Karpas-422 (cell line): Measurements from ENCODE around the gene FER1L5. TPM values are rescaled to one million over a fixed set of nuclear protein-coding genes. Genes with fewer than 3 reads are reported as not detected.

ENCODE experiments used
- DNase-seq: peaks from one replicate; pipeline ENCODE4 v3.0.0-alpha.2; 2015
- H2AFZ ChIP-seq: fragments of 200-600 bp; sonication (generic); 2 replicates; pipeline ENCODE4 v1.6.1; 2014; ENCODE audit warnings: antibody characterized with exemption, low read length, mixed read lengths
- H3K27ac ChIP-seq: fragments of 200-600 bp; sonication (generic); 2 replicates; pipeline ENCODE4 v1.5.1; 2014; ENCODE audit warnings: mild to moderate bottlenecking, low read length, moderate library complexity
- H3K27me3 ChIP-seq: fragments of 200-600 bp; sonication (generic); 2 replicates; pipeline ENCODE4 v1.6.1; 2014; ENCODE audit warnings: low read length, mixed read lengths
- H3K36me3 ChIP-seq: fragments of 200-600 bp; sonication (generic); 2 replicates; pipeline ENCODE4 v1.6.1; 2014; ENCODE audit warnings: low read length, mixed read lengths; ENCODE audit not compliant: insufficient read depth
- H3K4me1 ChIP-seq: fragments of 200-600 bp; sonication (generic); 2 replicates; pipeline ENCODE4 v1.6.1; 2014; ENCODE audit warnings: mild to moderate bottlenecking, low read length, mixed read lengths
- H3K4me2 ChIP-seq: fragments of 200-600 bp; sonication (generic); 2 replicates; pipeline ENCODE4 v1.6.1; 2014; ENCODE audit warnings: low read length, low read depth, mild to moderate bottlenecking; ENCODE audit not compliant: poor library complexity, severe bottlenecking
- H3K4me3 ChIP-seq: fragments of 200-600 bp; sonication (generic); 2 replicates; pipeline ENCODE4 v1.5.1; 2014; ENCODE audit warnings: mild to moderate bottlenecking, antibody characterized with exemption, low read length, mixed read lengths
- H3K79me2 ChIP-seq: fragments of 200-600 bp; sonication (generic); 2 replicates; pipeline ENCODE4 v1.6.1; 2014; ENCODE audit warnings: mild to moderate bottlenecking, low read length, mixed read lengths
- H3K9ac ChIP-seq: fragments of 200-600 bp; sonication (generic); 2 replicates; pipeline ENCODE4 v1.6.0; 2014; ENCODE audit warnings: low read length
- H3K9me2 ChIP-seq: fragments of 200-600 bp; sonication (generic), shearing (Covaris generic); replicated peaks from 2 replicates; pipeline ENCODE4 v1.6.0; 2014; ENCODE audit warnings: mild to moderate bottlenecking, low read length, moderate library complexity; ENCODE audit not compliant: insufficient read depth
- H3K9me3 ChIP-seq: fragments of 300-700, 200-600 bp; sonication (generic); 2 replicates; pipeline ENCODE4 v1.6.1; 2014; ENCODE audit warnings: low read length, mixed read lengths
- H4K20me1 ChIP-seq: fragments of 200-600 bp; sonication (generic); 2 replicates; pipeline ENCODE4 v1.6.1; 2014; ENCODE audit warnings: mild to moderate bottlenecking, antibody characterized with exemption, low read length, low read depth; ENCODE audit not compliant: insufficient read depth
- total RNA-seq: library from RNA; depleted of rRNA; stranded (reverse); fragments of >200 nt; shearing (Covaris generic); gene quantifications from 2 replicates; pipeline ENCODE4 v1.2.3, GENCODE V29; 2014; ENCODE audit warnings: low replicate concordance

The FER1L5 gene
- total RNA-seq, 1 experiment from 2014 or later, result not detected

GRCh38 chr2:96625571-96626552, 16.7 kb upstream of the FER1L5 start:
- H3K9ac ChIP-seq, result no peak overlapping the region
- no peak for DNase-seq
- no peak overlapping the region for H3K4me3 ChIP-seq
- no peaks in the 10 kb centered on the region for H3K4me1 ChIP-seq
- H3K9me3 ChIP-seq, result no peaks in the 10 kb centered on the region
- no peaks in the 10 kb centered on the region for H3K9me2 ChIP-seq
- H3K79me2 ChIP-seq, result peaks cover 34% of the 10 kb centered on the region
- peaks cover 29% of the 10 kb centered on the region; the same call in 1 of the 2 replicates for H3K36me3 ChIP-seq
- no peak overlapping the region for H3K4me2 ChIP-seq
- no peak overlapping the region for H3K27ac ChIP-seq
- H2AFZ ChIP-seq, result no peak overlapping the region
- no peaks in the 10 kb centered on the region for H4K20me1 ChIP-seq
- H3K27me3 ChIP-seq, result no peaks in the 10 kb centered on the region

- Histone ChIP-seq H3K27me3 (no peaks in the 10 kb centered on the region), H3K4me3 (no peak overlapping the region), H3K4me1 (no peaks in the 10 kb centered on the region), H3K9me2 (no peaks in the 10 kb centered on the region), H3K27ac (no peak overlapping the region), H4K20me1 (no peaks in the 10 kb centered on the region), H3K9me3 (no peaks in the 10 kb centered on the region), H2AFZ (no peak overlapping the region), H3K4me2 (no peak overlapping the region), H3K9ac (no peak overlapping the region), H3K36me3 (peaks cover 35% of the 10 kb centered on the region), H3K79me2 (peaks cover 34% of the 10 kb centered on the region)
- DNase-seq, result no peak
Measured at GRCh38 chr2:96626553-96626942, 16.0 kb upstream of the FER1L5 start.

GRCh38 chr2:96631804-96632435, 10.6 kb upstream of the FER1L5 start:
- Histone ChIP-seq H2AFZ (no peak overlapping the region), H3K27ac (no peak overlapping the region), H4K20me1 (no peaks in the 10 kb centered on the region), H3K27me3 (no peaks in the 10 kb centered on the region), H3K9me3 (no peaks in the 10 kb centered on the region), H3K4me3 (no peak overlapping the region), H3K9ac (no peak overlapping the region), H3K36me3 (peaks cover 44% of the 10 kb centered on the region), H3K9me2 (no peaks in the 10 kb centered on the region), H3K4me2 (no peak overlapping the region), H3K4me1 (peaks cover 18% of the 10 kb centered on the region), H3K79me2 (peaks cover 47% of the 10 kb centered on the region)
- DNase-seq, result no peak

- no peak overlapping the region for H3K27ac ChIP-seq
- H3K4me3 ChIP-seq, result no peak overlapping the region
- no peaks in the 10 kb centered on the region for H4K20me1 ChIP-seq
- DNase-seq, result no peak
- H3K27me3 ChIP-seq, result no peaks in the 10 kb centered on the region
- H3K4me1 ChIP-seq, result peaks cover 28% of the 10 kb centered on the region
- no peaks in the 10 kb centered on the region for H3K9me2 ChIP-seq
- no peaks in the 10 kb centered on the region for H3K9me3 ChIP-seq
- no peak overlapping the region for H3K9ac ChIP-seq
- no peak overlapping the region for H2AFZ ChIP-seq
- peaks cover 52% of the 10 kb centered on the region for H3K79me2 ChIP-seq
- peaks cover 36% of the 10 kb centered on the region for H3K36me3 ChIP-seq
- no peak overlapping the region for H3K4me2 ChIP-seq
Measured at GRCh38 chr2:96633641-96634040, 8.9 kb upstream of the FER1L5 start.

GRCh38 chr2:96636551-96637171, 5.9 kb upstream of the FER1L5 start:
- H3K9ac ChIP-seq, result peak overlapping the region; percentile 98
- peaks cover 40% of the 10 kb centered on the region for H3K79me2 ChIP-seq
- DNase-seq, result no peak
- H3K4me1 ChIP-seq, result peaks cover 28% of the 10 kb centered on the region
- H3K4me2 ChIP-seq, result peak overlapping the region; percentile 100
- no peak overlapping the region for H2AFZ ChIP-seq
- H3K9me3 ChIP-seq, result no peaks in the 10 kb centered on the region
- peak overlapping the region; percentile 99 for H3K4me3 ChIP-seq
- peaks cover 12% of the 10 kb centered on the region; the same call in 1 of the 2 replicates for H3K36me3 ChIP-seq
- H4K20me1 ChIP-seq, result no peaks in the 10 kb centered on the region
- H3K27me3 ChIP-seq, result no peaks in the 10 kb centered on the region
- no peak overlapping the region for H3K27ac ChIP-seq
- no peaks in the 10 kb centered on the region for H3K9me2 ChIP-seq

GRCh38 chr2:96637385-96638143, 5.0 kb upstream of the FER1L5 start:
- DNase-seq, result peak; percentile 92
- H3K79me2 ChIP-seq, result peaks cover 35% of the 10 kb centered on the region

GRCh38 chr2:96638144-96639121, 4.1 kb upstream of the FER1L5 start, which contains the start of gene KANSL3:
TSS of gene KANSL3 (minus strand) at chr2:96638312. CDS start at chr2:96637135, 1,177 bp downstream.
- Histone ChIP-seq H3K9me2 (no peaks in the 10 kb centered on the region), H3K79me2 (peaks cover 35% of the 10 kb centered on the region), H3K27ac (peak within 1 kb of the TSS; percentile 69), H3K27me3 (no peaks in the 10 kb centered on the region), H3K4me2 (peak within 1 kb of the TSS; percentile 100), H4K20me1 (no peaks in the 10 kb centered on the region), H3K9ac (peak within 1 kb of the TSS; percentile 98), H3K4me3 (peak within 1 kb of the TSS; percentile 99), H3K9me3 (no peaks in the 10 kb centered on the region), H3K4me1 (peaks cover 28% of the 10 kb centered on the region), H2AFZ (peak within 1 kb of the TSS; percentile 88; the same call in 1 of the 2 replicates), H3K36me3 (peaks cover 12% of the 10 kb centered on the region; the same call in 1 of the 2 replicates)
- peak; percentile 96 for DNase-seq

More at GRCh38 chr2:96637385-96638143, 5.0 kb upstream of the FER1L5 start:
- peak overlapping the region; percentile 100 for H3K4me2 ChIP-seq
- H3K4me1 ChIP-seq, result peaks cover 28% of the 10 kb centered on the region
- no peaks in the 10 kb centered on the region for H4K20me1 ChIP-seq
- peak overlapping the region; percentile 98 for H3K9ac ChIP-seq
- peak overlapping the region; percentile 99 for H3K4me3 ChIP-seq
- H3K27ac ChIP-seq, result peak overlapping the region; percentile 69
- H3K9me2 ChIP-seq, result no peaks in the 10 kb centered on the region
- H2AFZ ChIP-seq, result peak overlapping the region; percentile 84; the same call in 1 of the 2 replicates
- H3K9me3 ChIP-seq, result no peaks in the 10 kb centered on the region
- no peaks in the 10 kb centered on the region for H3K27me3 ChIP-seq
- peaks cover 12% of the 10 kb centered on the region; the same call in 1 of the 2 replicates for H3K36me3 ChIP-seq
